Breast epithelium (tissue), 3 donors: ENCODE data around the gene CYFIP1.

Experiments
- POLR2A ChIP-seq: fragments of 450-650 bp; IDR thresholded peaks from one replicate; pipeline ENCODE4 v1.6.1; 2016; ENCODE audit warnings: antibody characterized with exemption, mild to moderate bottlenecking, moderate library complexity
- POLR2AphosphoS5 ChIP-seq, 3 donors: sonication (generic); formaldehyde crosslinking; IDR thresholded peaks; one replicate each; pipeline ENCODE4 v1.6.1; 2017; ENCODE audit warnings: antibody characterized with exemption in 3 of 3
- TF ChIP-seq, protein P1 (sequence below), 3 donors: fragments of 450-650 bp; IDR thresholded peaks; one replicate each; pipeline ENCODE4 v1.5.1; 2016 to 2017; ENCODE audit warnings: antibody characterized with exemption in 3 of 3, mild to moderate bottlenecking in 3 of 3, moderate library complexity in 3 of 3

DNA sequence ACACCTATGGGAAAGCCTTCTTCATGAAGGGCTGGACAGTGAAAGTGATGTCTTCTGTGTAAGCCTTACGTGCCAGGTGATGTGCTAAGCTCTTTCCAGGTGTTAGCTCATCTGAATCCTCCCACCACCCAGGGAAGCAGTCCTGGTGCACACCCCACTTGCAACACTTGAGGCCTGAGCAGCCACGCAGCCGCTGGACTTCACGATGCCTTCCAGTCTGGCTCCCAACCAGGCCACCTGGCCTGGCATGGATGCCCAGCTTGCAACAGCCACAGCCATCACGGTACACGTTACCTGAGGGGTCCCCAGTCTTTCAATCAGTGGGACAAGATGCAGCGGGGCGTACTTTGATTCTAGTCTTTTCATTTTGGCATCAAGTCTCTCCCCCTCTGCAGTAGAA is 105.9 kb downstream of the CYFIP1 start:
- TF ChIP-seq POLR2A (no peak), POLR2AphosphoS5 (IDR thresholded peaks at IDR 0.05) (no peak)
- TF ChIP-seq, protein P1, sequence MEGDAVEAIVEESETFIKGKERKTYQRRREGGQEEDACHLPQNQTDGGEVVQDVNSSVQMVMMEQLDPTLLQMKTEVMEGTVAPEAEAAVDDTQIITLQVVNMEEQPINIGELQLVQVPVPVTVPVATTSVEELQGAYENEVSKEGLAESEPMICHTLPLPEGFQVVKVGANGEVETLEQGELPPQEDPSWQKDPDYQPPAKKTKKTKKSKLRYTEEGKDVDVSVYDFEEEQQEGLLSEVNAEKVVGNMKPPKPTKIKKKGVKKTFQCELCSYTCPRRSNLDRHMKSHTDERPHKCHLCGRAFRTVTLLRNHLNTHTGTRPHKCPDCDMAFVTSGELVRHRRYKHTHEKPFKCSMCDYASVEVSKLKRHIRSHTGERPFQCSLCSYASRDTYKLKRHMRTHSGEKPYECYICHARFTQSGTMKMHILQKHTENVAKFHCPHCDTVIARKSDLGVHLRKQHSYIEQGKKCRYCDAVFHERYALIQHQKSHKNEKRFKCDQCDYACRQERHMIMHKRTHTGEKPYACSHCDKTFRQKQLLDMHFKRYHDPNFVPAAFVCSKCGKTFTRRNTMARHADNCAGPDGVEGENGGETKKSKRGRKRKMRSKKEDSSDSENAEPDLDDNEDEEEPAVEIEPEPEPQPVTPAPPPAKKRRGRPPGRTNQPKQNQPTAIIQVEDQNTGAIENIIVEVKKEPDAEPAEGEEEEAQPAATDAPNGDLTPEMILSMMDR (IDR thresholded peaks at IDR 0.05) = no peak
